SU-DHL-6 (cell line): ENCODE data around the gene JSRP1.

Experiments used
- H2AFZ ChIP-seq: fragments of 200-600 bp; sonication (generic); 2 replicates; pipeline ENCODE4 v1.6.1; 2014; ENCODE audit warnings: low read depth, mild to moderate bottlenecking, moderate library complexity, mixed read lengths, antibody characterized with exemption, low read length; ENCODE audit not compliant: severe bottlenecking
- H3F3A ChIP-seq: fragments of 200-600 bp; shearing (Covaris generic); 2 replicates; pipeline ENCODE4 v1.6.0; 2016; ENCODE audit warnings: antibody characterized with exemption, mild to moderate bottlenecking; ENCODE audit not compliant: insufficient read depth
- H3K27ac ChIP-seq: fragments of 200-600 bp; sonication (generic); 2 replicates; pipeline ENCODE4 v1.5.1; 2016; ENCODE audit warnings: low read depth, mild to moderate bottlenecking, low read length, moderate library complexity, mixed read lengths
- H3K27me3 ChIP-seq: fragments of 200-600 bp; sonication (generic), shearing (Covaris generic); 2 replicates; pipeline ENCODE4 v1.6.0; 2014; ENCODE audit warnings: mild to moderate bottlenecking, low read length
- H3K36me3 ChIP-seq: fragments of 200-600 bp; sonication (generic); 2 replicates; pipeline ENCODE4 v1.6.1; 2014; ENCODE audit warnings: mild to moderate bottlenecking, low read length, mixed read lengths
- H3K4me2 ChIP-seq: fragments of 300-600, 200-600 bp; shearing (Covaris generic), sonication (generic); 2 replicates; pipeline ENCODE4 v1.6.0; 2014; ENCODE audit warnings: low read length, low read depth, mild to moderate bottlenecking; ENCODE audit not compliant: poor library complexity, severe bottlenecking
- H3K4me3 ChIP-seq: fragments of 200-600 bp; sonication (generic); 2 replicates; pipeline ENCODE4 v1.5.1; 2014; ENCODE audit warnings: antibody characterized with exemption, low read length, mild to moderate bottlenecking, mixed read lengths; ENCODE audit not compliant: insufficient read depth, poor library complexity, severe bottlenecking
- H3K79me2 ChIP-seq: fragments of 200-600 bp; sonication (generic); 2 replicates; pipeline ENCODE4 v1.6.1; 2014; ENCODE audit warnings: mild to moderate bottlenecking, low read length, moderate library complexity; ENCODE audit not compliant: insufficient read depth
- H3K9ac ChIP-seq: fragments of 200-600 bp; sonication (generic); 2 replicates; pipeline ENCODE4 v1.7.0; 2014; ENCODE audit warnings: mild to moderate bottlenecking, low read length
- H3K9me2 ChIP-seq: fragments of 200-600 bp; sonication (generic); replicated peaks from 2 replicates; pipeline ENCODE4 v1.6.1; 2014; ENCODE audit warnings: low read length; ENCODE audit not compliant: insufficient read depth
- H3K9me3 ChIP-seq: fragments of 200-600 bp; sonication (generic); 2 replicates; pipeline ENCODE4 v1.6.1; 2014; ENCODE audit warnings: low read length, mixed read lengths; ENCODE audit not compliant: insufficient read depth
- H4K20me1 ChIP-seq: fragments of 200-600 bp; sonication (generic); 2 replicates; pipeline ENCODE4 v1.6.1; 2014; ENCODE audit warnings: low read depth, mild to moderate bottlenecking, antibody characterized with exemption, low read length, moderate library complexity, mixed read lengths
- CTCF ChIP-seq: fragments of 200-600 bp; sonication (generic); IDR thresholded peaks from one replicate; pipeline ENCODE4 v1.5.1; 2017; ENCODE audit warnings: antibody characterized with exemption, mild to moderate bottlenecking, low read length, moderate library complexity; ENCODE audit not compliant: insufficient read depth, poor library complexity, severe bottlenecking
- EZH2phosphoT487 ChIP-seq: fragments of 200-600 bp; sonication (generic), shearing (Covaris generic); conservative IDR thresholded peaks from 2 replicates; pipeline ENCODE4 v1.6.1; 2018; ENCODE audit warnings: mild to moderate bottlenecking, antibody characterized with exemption, low read length, moderate library complexity, mixed read lengths

JSRP1 gene

DNA sequence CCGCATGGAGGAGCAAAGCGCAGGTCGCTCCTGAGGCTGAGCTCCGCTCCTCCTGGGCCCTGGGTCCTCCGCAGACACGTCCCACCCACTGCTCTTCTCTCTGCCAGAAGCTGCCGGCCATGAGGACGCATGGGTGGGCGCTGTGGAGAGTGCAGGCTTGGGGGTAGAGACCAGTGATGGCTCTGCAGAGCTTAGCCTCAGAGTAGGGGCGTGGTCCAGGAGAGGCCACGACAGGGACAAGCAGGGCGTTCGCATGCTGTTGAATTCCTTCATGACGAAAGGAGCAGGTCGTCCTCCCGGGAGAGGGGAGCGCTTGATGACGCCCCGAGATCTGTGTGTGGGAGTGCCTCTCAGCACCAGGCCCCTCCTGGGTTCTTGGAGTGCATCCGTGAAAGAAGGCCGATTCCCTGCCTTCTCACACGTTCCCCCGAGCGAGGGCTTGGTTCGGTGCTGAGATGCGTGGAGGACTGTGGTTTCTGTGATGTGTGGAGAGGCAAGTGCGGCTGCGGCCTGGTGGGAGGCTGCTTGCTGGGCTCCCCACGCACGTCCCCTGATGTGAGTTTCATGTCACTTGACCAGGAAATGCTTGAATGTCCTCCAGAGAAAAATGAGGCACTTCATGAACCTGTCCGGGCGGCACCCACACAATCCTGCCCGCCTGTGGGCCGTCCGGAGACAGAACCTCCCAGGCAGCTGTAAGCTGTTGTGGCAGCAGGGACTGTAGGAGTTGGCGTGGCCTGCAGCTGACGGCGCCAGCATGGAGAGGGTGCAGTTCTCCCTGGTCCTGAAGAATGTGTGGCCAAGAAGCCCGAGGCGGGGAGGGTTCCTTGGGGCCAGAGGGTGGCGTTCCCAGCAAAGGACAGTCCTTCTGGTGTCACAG is 15.1 kb downstream of the JSRP1 start:
- no peaks in the 10 kb centered on the region for H3K9me2 ChIP-seq
- no peaks in the 10 kb centered on the region for H3K9me3 ChIP-seq
- no peak overlapping the region for H3K4me3 ChIP-seq
- peaks cover 70% of the 10 kb centered on the region for H3K79me2 ChIP-seq
- no peak overlapping the region for H3K9ac ChIP-seq
- H3K36me3 ChIP-seq: no peaks in the 10 kb centered on the region
- H3K4me2 ChIP-seq: no peak overlapping the region
- no peaks in the 10 kb centered on the region for H3K27me3 ChIP-seq
- no peak overlapping the region for H2AFZ ChIP-seq
- no peaks in the 10 kb centered on the region for H3F3A ChIP-seq
- H4K20me1 ChIP-seq: peaks cover 8% of the 10 kb centered on the region; the same call in 1 of the 2 replicates
- H3K27ac ChIP-seq: no peak overlapping the region
- TF ChIP-seq EZH2phosphoT487 (no peak), CTCF (no peak)

GRCh38 chr19:2239771-2240770 is 16.1 kb downstream of the JSRP1 start:
- Histone ChIP-seq H3K27ac (peak overlapping the region; percentile 9; the same call in 1 of the 2 replicates), H3K4me3 (peak overlapping the region; percentile 90), H3K9ac (peak overlapping the region; percentile 95), H3K27me3 (no peaks in the 10 kb centered on the region), H4K20me1 (peaks cover 8% of the 10 kb centered on the region; the same call in 1 of the 2 replicates), H2AFZ (no peak overlapping the region), H3K9me2 (no peaks in the 10 kb centered on the region), H3K9me3 (no peaks in the 10 kb centered on the region), H3K4me2 (peak overlapping the region; percentile 97), H3K36me3 (no peaks in the 10 kb centered on the region), H3F3A (0 out of 2 replicates have a peak, but pooled peaks cover 3% of the 10 kb centered on the region), H3K79me2 (peaks cover 80% of the 10 kb centered on the region)
- TF ChIP-seq CTCF (no peak), EZH2phosphoT487 (no peak)

DNA sequence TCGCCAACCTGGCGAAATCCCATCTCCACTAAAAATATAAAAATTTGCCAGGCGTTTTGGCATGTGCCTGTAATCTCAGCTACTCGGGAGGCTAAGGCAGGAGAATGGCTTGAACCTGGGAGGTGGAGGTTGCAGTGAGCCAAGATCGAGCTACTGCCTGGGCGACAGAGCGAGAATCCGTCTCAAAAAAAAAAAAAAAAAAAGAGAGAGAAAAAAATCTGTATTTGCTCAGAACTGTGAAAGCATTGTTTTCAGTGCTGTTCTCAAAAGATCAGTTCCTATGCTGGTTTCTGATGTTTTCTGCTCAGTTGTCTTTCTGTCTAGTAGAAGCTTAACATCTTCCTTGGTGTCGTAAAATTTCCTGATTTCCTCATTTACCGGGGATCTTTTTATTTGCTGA is 17.0 kb downstream of the JSRP1 start:
- Histone ChIP-seq H3K4me3 (peak overlapping the region; percentile 90), H3K9me2 (no peaks in the 10 kb centered on the region), H2AFZ (no peak overlapping the region), H3K4me2 (peak overlapping the region; percentile 97), H3K9me3 (no peaks in the 10 kb centered on the region), H3F3A (peaks cover 8% of the 10 kb centered on the region; the same call in 1 of the 2 replicates), H3K9ac (peak overlapping the region; percentile 95), H4K20me1 (peaks cover 8% of the 10 kb centered on the region; the same call in 1 of the 2 replicates), H3K27ac (peak overlapping the region; percentile 9; the same call in 1 of the 2 replicates), H3K27me3 (no peaks in the 10 kb centered on the region), H3K79me2 (peaks cover 88% of the 10 kb centered on the region), H3K36me3 (no peaks in the 10 kb centered on the region)
- TF ChIP-seq EZH2phosphoT487 (no peak), CTCF (no peak)
